Tibial nerve (tissue), 3 donors: ENCODE data around the gene DRD4.

Experiments used
- POLR2A ChIP-seq, 2 donors: fragments of 450-650 bp; IDR thresholded peaks; one replicate each; pipeline ENCODE4 v1.6.1; 2017; ENCODE audit warnings: antibody characterized with exemption in 2 of 2, mild to moderate bottlenecking in 2 of 2, moderate library complexity in 2 of 2
- TF ChIP-seq, protein P1 (sequence below), 5 experiments: fragments of 200-600 bp in 3 of 5; fragments of 450-650 bp in 2 of 5; sonication (generic) in 3 of 5; IDR thresholded peaks; one replicate each; pipeline ENCODE4 v1.5.1; 2016 to 2019; ENCODE audit warnings: antibody characterized with exemption in 5 of 5, mild to moderate bottlenecking in 3 of 5, moderate library complexity in 2 of 5

GRCh38 chr11:660681-661444, 23.8 kb downstream of the DRD4 start:
- TF ChIP-seq POLR2A (IDR thresholded peaks at IDR 0.05) = no peak
- TF ChIP-seq, protein P1, sequence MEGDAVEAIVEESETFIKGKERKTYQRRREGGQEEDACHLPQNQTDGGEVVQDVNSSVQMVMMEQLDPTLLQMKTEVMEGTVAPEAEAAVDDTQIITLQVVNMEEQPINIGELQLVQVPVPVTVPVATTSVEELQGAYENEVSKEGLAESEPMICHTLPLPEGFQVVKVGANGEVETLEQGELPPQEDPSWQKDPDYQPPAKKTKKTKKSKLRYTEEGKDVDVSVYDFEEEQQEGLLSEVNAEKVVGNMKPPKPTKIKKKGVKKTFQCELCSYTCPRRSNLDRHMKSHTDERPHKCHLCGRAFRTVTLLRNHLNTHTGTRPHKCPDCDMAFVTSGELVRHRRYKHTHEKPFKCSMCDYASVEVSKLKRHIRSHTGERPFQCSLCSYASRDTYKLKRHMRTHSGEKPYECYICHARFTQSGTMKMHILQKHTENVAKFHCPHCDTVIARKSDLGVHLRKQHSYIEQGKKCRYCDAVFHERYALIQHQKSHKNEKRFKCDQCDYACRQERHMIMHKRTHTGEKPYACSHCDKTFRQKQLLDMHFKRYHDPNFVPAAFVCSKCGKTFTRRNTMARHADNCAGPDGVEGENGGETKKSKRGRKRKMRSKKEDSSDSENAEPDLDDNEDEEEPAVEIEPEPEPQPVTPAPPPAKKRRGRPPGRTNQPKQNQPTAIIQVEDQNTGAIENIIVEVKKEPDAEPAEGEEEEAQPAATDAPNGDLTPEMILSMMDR (IDR thresholded peaks at IDR 0.05) = no peak
